Esophagus squamous epithelium (tissue), 5 donors: Measurements from ENCODE around the gene PHKB. TPM values are rescaled to one million over a fixed set of nuclear protein-coding genes. Genes with fewer than 3 reads are reported as not detected.
"Not testable (repeated sequence)": the region's sequence is repeated elsewhere in the genome, so short reads cannot be mapped to it uniquely, and the experiment has no call there.

Source experiments
- DNase-seq: peaks from one replicate; lab custom pipeline; 2025; lab: John Stamatoyannopoulos, UW
- H3K27ac ChIP-seq, 4 donors: fragments of 200-600 bp; sonication (generic); one replicate each; pipeline ENCODE4 v1.5.1; 2016 to 2019; ENCODE audit warnings: mild to moderate bottlenecking in 1 of 4
- H3K27me3 ChIP-seq, 4 donors: fragments of 200-600 bp; sonication (generic); 1 replicate in 3 of 4; 2 replicates in 1 of 4; pipeline versions ENCODE4 v1.5.1 to v1.6.0; 2017 to 2021; ENCODE audit warnings: antibody characterized with exemption in 1 of 4
- H3K36me3 ChIP-seq, 3 donors: fragments of 200-600 bp; sonication (generic); one replicate each; pipeline ENCODE4 v1.5.1; 2016 to 2019
- H3K4me1 ChIP-seq, 3 donors: fragments of 200-600 bp; sonication (generic); one replicate each; pipeline ENCODE4 v1.5.1; 2017 to 2019
- H3K4me3 ChIP-seq, 4 donors: fragments of 200-600 bp; sonication (generic); 1 replicate in 3 of 4; 2 replicates in 1 of 4; pipeline ENCODE4 v1.5.1; 2016 to 2019; ENCODE audit warnings: mild to moderate bottlenecking in 2 of 4, moderate library complexity in 1 of 4
- H3K9me3 ChIP-seq, 3 donors: fragments of 200-600 bp; sonication (generic); one replicate each; pipeline ENCODE4 v1.5.1; 2016 to 2019
- CTCF ChIP-seq, 6 experiments: fragments of 450-650 bp in 4 of 6; fragments of 200-600 bp in 2 of 6; sonication (generic) in 2 of 6; IDR thresholded peaks; one replicate each; pipeline ENCODE4 v1.5.1; 2016 to 2019; ENCODE audit warnings: antibody characterized with exemption in 6 of 6, mild to moderate bottlenecking in 4 of 6, moderate library complexity in 4 of 6
- POLR2A ChIP-seq, 4 donors: fragments of 450-650 bp; IDR thresholded peaks; one replicate each; pipeline ENCODE4 v1.6.1; 2017; ENCODE audit warnings: antibody characterized with exemption in 4 of 4, mild to moderate bottlenecking in 4 of 4, moderate library complexity in 3 of 4
- WGBS, 2 donors: methylation state at CpG; one replicate each; pipeline ENCODE4 v1.1.5; 2018; 5-methylcytosine and 5-hydroxymethylcytosine counted together
- intact Hi-C: fragments of 100-400 bp; cut with DNase I; formaldehyde crosslinking; loops from one replicate; pipeline ENCODE4 v1.15.0; 2022
- total RNA-seq, 4 donors: library from RNA; depleted of rRNA; stranded (reverse); fragments of >200 nt; gene quantifications; one replicate each; pipeline ENCODE4 v1.1.0, GENCODE V29; 2016
- donor health status: DM: yes; HTN: yes; CAD: no.

The PHKB gene
- total RNA-seq, 4 donors from 2014 or later = 39.0 to 81.3 (median 53.8) TPM

GRCh38 chr16:47676635-47677177 lies 215.6 kb downstream of the PHKB start:
- peaks cover 0 to 56% (median 8%) of the 10 kb centered on the region in 3 donors for H3K36me3 ChIP-seq
- DNase-seq = no peak
- no peaks in the 10 kb centered on the region for H3K4me1 ChIP-seq
- no peak overlapping the region for H3K4me3 ChIP-seq
- no peaks in the 10 kb centered on the region for H3K9me3 ChIP-seq
- 94 to 96% methylated on average over 4 of the region's 4 CpGs for WGBS, 2 donors
- TF ChIP-seq POLR2A (IDR thresholded peaks at IDR 0.05) (no peak), CTCF (IDR thresholded peaks at IDR 0.05) (no peak)
- H3K27me3 ChIP-seq = no peaks in the 10 kb centered on the region
- intact Hi-C loops = no loop called here
- no peak overlapping the region for H3K27ac ChIP-seq

- H3K27ac ChIP-seq, H3K27me3 ChIP-seq, H3K9me3 ChIP-seq, DNase-seq, H3K4me1 ChIP-seq, intact Hi-C loops, H3K4me3 ChIP-seq: not testable (repeated sequence)
- 89 to 93% methylated on average over 3 of the region's 3 CpGs for WGBS, 2 donors
- peaks cover 0 to 69% (median 8%) of the 10 kb centered on the region in 3 donors for H3K36me3 ChIP-seq
These were observed 220.4 kb downstream of the PHKB start for GRCh38 chr16:47681571-47681970.

GRCh38 chr16:47687694-47688093 lies 226.6 kb downstream of the PHKB start:
- Histone ChIP-seq H3K27me3 (no peaks in the 10 kb centered on the region), H3K36me3 (peaks cover 0 to 83% (median 6%) of the 10 kb centered on the region in 3 donors), H3K27ac (no peak overlapping the region), H3K4me1 (no peaks in the 10 kb centered on the region), H3K9me3 (peaks cover 0 to 5% (median 0%) of the 10 kb centered on the region in 3 donors), H3K4me3 (no peak overlapping the region)
- TF ChIP-seq CTCF (IDR thresholded peaks at IDR 0.05) (no peak), POLR2A (IDR thresholded peaks at IDR 0.05) (no peak)
- WGBS, 2 donors = 77 to 90% methylated on average over 2 of the region's 2 CpGs
- intact Hi-C loops = no loop called here
- no peak for DNase-seq

GRCh38 chr16:47693226-47693625 lies 232.1 kb downstream of the PHKB start:
- Histone ChIP-seq H3K4me3 (no peak overlapping the region), H3K36me3 (peaks cover 0 to 100% (median 19%) of the 10 kb centered on the region in 3 donors), H3K27ac (no peak overlapping the region), H3K4me1 (no peaks in the 10 kb centered on the region), H3K27me3 (no peaks in the 10 kb centered on the region), H3K9me3 (no peaks in the 10 kb centered on the region)
- DNase-seq = no peak
- 91 to 94% methylated on average over 9 of the region's 9 CpGs for WGBS, 2 donors
- no peak for TF ChIP-seq POLR2A (IDR thresholded peaks at IDR 0.05)
- TF ChIP-seq CTCF (IDR thresholded peaks at IDR 0.05) = no peak
- intact Hi-C loops = no loop called here

- no peaks in the 10 kb centered on the region for H3K9me3 ChIP-seq
- H3K36me3 ChIP-seq = peaks cover 0 to 100% (median 17%) of the 10 kb centered on the region in 3 donors
- 86 to 97% methylated on average over 3 of the region's 3 CpGs for WGBS, 2 donors
- no peak overlapping the region for H3K4me3 ChIP-seq
- no peak for TF ChIP-seq POLR2A (IDR thresholded peaks at IDR 0.05)
- TF ChIP-seq CTCF (IDR thresholded peaks at IDR 0.05) = no peak
- H3K27me3 ChIP-seq = no peaks in the 10 kb centered on the region
- intact Hi-C loops = no loop called here
- no peak overlapping the region for H3K27ac ChIP-seq
- DNase-seq = no peak
- H3K4me1 ChIP-seq = no peaks in the 10 kb centered on the region
These were observed 233.4 kb downstream of the PHKB start for GRCh38 chr16:47694543-47694942.

GRCh38 chr16:47695756-47696155 lies 234.6 kb downstream of the PHKB start:
- DNase-seq = no peak
- Histone ChIP-seq H3K9me3 (no peaks in the 10 kb centered on the region), H3K36me3 (peaks cover 0 to 93% (median 13%) of the 10 kb centered on the region in 3 donors), H3K27me3 (no peaks in the 10 kb centered on the region), H3K4me3 (no peak overlapping the region), H3K27ac (no peak overlapping the region), H3K4me1 (no peaks in the 10 kb centered on the region)
- TF ChIP-seq POLR2A (IDR thresholded peaks at IDR 0.05) = no peak
- no peak for TF ChIP-seq CTCF (IDR thresholded peaks at IDR 0.05)
- intact Hi-C loops = no loop called here
- WGBS, 2 donors = 92 to 94% methylated on average over 4 of the region's 4 CpGs
